GM18858 (cell line): Measurements from ENCODE around the gene PCSK5.

Source experiments
- ATAC-seq: cut with Tn5 transposase; IDR thresholded peaks from one replicate; pipeline ENCODE4 v1.9.1; 2021; ENCODE audit not compliant: unreplicated experiment

PCSK5 gene

GRCh38 chr9:76115396-76115795 is 224.9 kb downstream of the PCSK5 start:
- no peak for ATAC-seq

- no peak for ATAC-seq
Measured at GRCh38 chr9:76115982-76116646, 225.6 kb downstream of the PCSK5 start.

GRCh38 chr9:76116913-76117312 is 226.4 kb downstream of the PCSK5 start:
- no peak for ATAC-seq

- ATAC-seq = no peak
Measured at GRCh38 chr9:76127637-76128036, 237.2 kb downstream of the PCSK5 start.

GRCh38 chr9:76135902-76136301 is 245.4 kb downstream of the PCSK5 start:
- ATAC-seq = no peak

- ATAC-seq = no peak
Measured at GRCh38 chr9:76136986-76137385, 246.5 kb downstream of the PCSK5 start.

GRCh38 chr9:76137931-76138330 is 247.5 kb downstream of the PCSK5 start:
- ATAC-seq = no peak

- no peak for ATAC-seq
Measured at GRCh38 chr9:76138360-76138759, 247.9 kb downstream of the PCSK5 start.

- ATAC-seq = no peak
Measured at GRCh38 chr9:76143834-76144233, 253.4 kb downstream of the PCSK5 start.

GRCh38 chr9:76150013-76150412 is 259.5 kb downstream of the PCSK5 start:
- no peak for ATAC-seq

GRCh38 chr9:76151267-76151666 is 260.8 kb downstream of the PCSK5 start:
- ATAC-seq = no peak

- no peak for ATAC-seq
Measured at GRCh38 chr9:76153339-76153738, 262.9 kb downstream of the PCSK5 start.

- ATAC-seq = no peak
Measured at GRCh38 chr9:76153902-76154629, 263.6 kb downstream of the PCSK5 start.

- ATAC-seq = no peak
Measured at GRCh38 chr9:76155361-76155760, 264.9 kb downstream of the PCSK5 start.

- ATAC-seq = no peak
Measured at GRCh38 chr9:76158713-76159112, 268.2 kb downstream of the PCSK5 start.

- ATAC-seq = no peak
Measured at GRCh38 chr9:76159293-76159926, 268.9 kb downstream of the PCSK5 start.

GRCh38 chr9:76161106-76161505 is 270.6 kb downstream of the PCSK5 start:
- ATAC-seq = no peak

- no peak for ATAC-seq
Measured at GRCh38 chr9:76161541-76161940, 271.1 kb downstream of the PCSK5 start.

- ATAC-seq = no peak
Measured at GRCh38 chr9:76162086-76162730, 271.7 kb downstream of the PCSK5 start.

- no peak for ATAC-seq
Measured at GRCh38 chr9:76162751-76163500, 272.5 kb downstream of the PCSK5 start.

GRCh38 chr9:76166526-76166925 is 276.1 kb downstream of the PCSK5 start:
- ATAC-seq = no peak
